HepG2 (cell line): ENCODE results near the gene NPHP4.

Experiments
- CCAR2 ChIP-seq: fragments of 200-400 bp; formaldehyde crosslinking; optimal IDR thresholded peaks from 2 replicates; pipeline ENCODE3; 2018; ENCODE audit warnings: low read depth, mild to moderate bottlenecking, low read length, moderate library complexity
- JUNB ChIP-seq: sonication (generic); formaldehyde crosslinking; IDR thresholded peaks from 2 replicates; pipeline ENCODE4 v1.8.0; 2022; ENCODE audit warnings: missing genetic modification reagents, mild to moderate bottlenecking, borderline replicate concordance
- MYC ChIP-seq: sonication (generic); formaldehyde crosslinking; IDR thresholded peaks from 2 replicates; pipeline ENCODE4 v1.9.0; 2021; ENCODE audit warnings: missing genetic modification reagents, borderline replicate concordance
- NFE2 ChIP-seq: sonication (generic); formaldehyde crosslinking; IDR thresholded peaks from 2 replicates; pipeline ENCODE4 v1.4.0; 2020; ENCODE audit warnings: missing genetic modification reagents
- POLR2AphosphoS2 ChIP-seq: IDR thresholded peaks from 2 replicates; pipeline ENCODE4 v1.6.1; 2011; ENCODE audit warnings: low read depth, low read length, improper control_type of control experiment
- ZNF10 ChIP-seq: sonication (generic); formaldehyde crosslinking; IDR thresholded peaks from 2 replicates; pipeline ENCODE4 v1.4.0; 2020; ENCODE audit warnings: mild to moderate bottlenecking, low read depth, missing genetic modification reagents, borderline replicate concordance
- ZNF274 ChIP-seq: sonication (generic); formaldehyde crosslinking; IDR thresholded peaks from 2 replicates; pipeline ENCODE4 v1.5.1; 2020; ENCODE audit warnings: mild to moderate bottlenecking, missing genetic modification reagents
- TF ChIP-seq, protein P1 (sequence below): sonication (generic); formaldehyde crosslinking; IDR thresholded peaks from 2 replicates; pipeline ENCODE4 v1.5.0; 2020; ENCODE audit warnings: mild to moderate bottlenecking, missing genetic modification reagents, moderate library complexity
- TF ChIP-seq, protein P2 (sequence below): sonication (generic); formaldehyde crosslinking; IDR thresholded peaks from 2 replicates; pipeline ENCODE4 v1.4.0; 2020; ENCODE audit warnings: missing genetic modification reagents

DNA sequence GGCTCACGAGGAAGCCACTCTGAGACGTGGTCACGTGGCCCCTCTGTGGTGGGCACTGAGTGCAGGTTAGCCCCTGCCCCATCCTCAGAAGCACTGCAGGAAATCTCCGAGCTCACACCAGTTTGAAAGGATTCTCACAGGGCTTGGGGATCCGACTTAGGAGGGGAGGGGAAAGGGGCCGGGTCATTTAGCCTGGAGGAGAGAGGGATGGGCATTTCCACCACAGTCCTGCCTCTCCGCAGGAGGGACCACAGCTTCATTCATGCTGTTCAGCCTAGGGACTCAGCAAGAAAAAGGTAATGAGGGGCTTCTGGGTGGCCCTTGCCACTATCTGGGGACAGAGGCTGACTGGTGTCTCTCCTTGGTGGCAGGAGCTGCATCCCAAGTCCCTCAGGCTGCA is 126.5 kb downstream of the NPHP4 start:
- TF ChIP-seq ZNF274 (CRISPR knock-in tag) (no peak), POLR2AphosphoS2 (no peak), NFE2 (CRISPR knock-in tag) (no peak), CCAR2 (no peak), JUNB (CRISPR knock-in tag) (no peak), ZNF10 (no peak), MYC (CRISPR knock-in tag) (no peak)
- TF ChIP-seq, protein P1, sequence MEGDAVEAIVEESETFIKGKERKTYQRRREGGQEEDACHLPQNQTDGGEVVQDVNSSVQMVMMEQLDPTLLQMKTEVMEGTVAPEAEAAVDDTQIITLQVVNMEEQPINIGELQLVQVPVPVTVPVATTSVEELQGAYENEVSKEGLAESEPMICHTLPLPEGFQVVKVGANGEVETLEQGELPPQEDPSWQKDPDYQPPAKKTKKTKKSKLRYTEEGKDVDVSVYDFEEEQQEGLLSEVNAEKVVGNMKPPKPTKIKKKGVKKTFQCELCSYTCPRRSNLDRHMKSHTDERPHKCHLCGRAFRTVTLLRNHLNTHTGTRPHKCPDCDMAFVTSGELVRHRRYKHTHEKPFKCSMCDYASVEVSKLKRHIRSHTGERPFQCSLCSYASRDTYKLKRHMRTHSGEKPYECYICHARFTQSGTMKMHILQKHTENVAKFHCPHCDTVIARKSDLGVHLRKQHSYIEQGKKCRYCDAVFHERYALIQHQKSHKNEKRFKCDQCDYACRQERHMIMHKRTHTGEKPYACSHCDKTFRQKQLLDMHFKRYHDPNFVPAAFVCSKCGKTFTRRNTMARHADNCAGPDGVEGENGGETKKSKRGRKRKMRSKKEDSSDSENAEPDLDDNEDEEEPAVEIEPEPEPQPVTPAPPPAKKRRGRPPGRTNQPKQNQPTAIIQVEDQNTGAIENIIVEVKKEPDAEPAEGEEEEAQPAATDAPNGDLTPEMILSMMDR (CRISPR knock-in tag): no peak
- TF ChIP-seq, protein P2, sequence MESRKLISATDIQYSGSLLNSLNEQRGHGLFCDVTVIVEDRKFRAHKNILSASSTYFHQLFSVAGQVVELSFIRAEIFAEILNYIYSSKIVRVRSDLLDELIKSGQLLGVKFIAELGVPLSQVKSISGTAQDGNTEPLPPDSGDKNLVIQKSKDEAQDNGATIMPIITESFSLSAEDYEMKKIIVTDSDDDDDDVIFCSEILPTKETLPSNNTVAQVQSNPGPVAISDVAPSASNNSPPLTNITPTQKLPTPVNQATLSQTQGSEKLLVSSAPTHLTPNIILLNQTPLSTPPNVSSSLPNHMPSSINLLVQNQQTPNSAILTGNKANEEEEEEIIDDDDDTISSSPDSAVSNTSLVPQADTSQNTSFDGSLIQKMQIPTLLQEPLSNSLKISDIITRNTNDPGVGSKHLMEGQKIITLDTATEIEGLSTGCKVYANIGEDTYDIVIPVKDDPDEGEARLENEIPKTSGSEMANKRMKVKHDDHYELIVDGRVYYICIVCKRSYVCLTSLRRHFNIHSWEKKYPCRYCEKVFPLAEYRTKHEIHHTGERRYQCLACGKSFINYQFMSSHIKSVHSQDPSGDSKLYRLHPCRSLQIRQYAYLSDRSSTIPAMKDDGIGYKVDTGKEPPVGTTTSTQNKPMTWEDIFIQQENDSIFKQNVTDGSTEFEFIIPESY (CRISPR knock-in tag): no peak
